Caco-2 (cell line): ENCODE results near the gene DAND5. TPM values are rescaled to one million over a fixed set of nuclear protein-coding genes. Genes with fewer than 3 reads are reported as not detected.
A peak's percentile ranks its signal among the peaks of the same experiment; 100 is the strongest.
"Not testable (repeated sequence)": the region's sequence is repeated elsewhere in the genome, so short reads cannot be mapped to it uniquely, and the experiment has no call there.

Experiments used
- BruUV-seq: library from RNA; stranded (reverse); fragments of 400-500 nt; replicated peaks from 2 replicates; lab custom pipeline; 2021; lab: Mats Ljungman, UMichigan
- CTCF ChIA-PET: fragments of 300-600 bp; sonication (Branson Sonifier 250); formaldehyde crosslinking; loops from one replicate; lab custom pipeline; 2022; ENCODE audit warnings: antibody characterized with exemption; lab: Charles Lee
- POLR2A ChIA-PET: fragments of 300-600 bp; sonication (Branson Sonifier 250); formaldehyde crosslinking; loops from one replicate; lab custom pipeline; 2022; ENCODE audit warnings: antibody characterized with exemption; lab: Charles Lee
- DNase-seq, 2 experiments: peaks; one replicate each; pipeline versions ENCODE4 v3.0.0 to v3.0.0-alpha.2; 2020 to 2022
- H3K27me3 ChIP-seq: replicated peaks from 2 replicates; pipeline ENCODE4 v1.6.0; 2011; ENCODE audit warnings: low read length; ENCODE audit not compliant: control insufficient read depth, insufficient read depth
- H3K36me3 ChIP-seq: 2 replicates; pipeline ENCODE4 v1.5.1; 2011; ENCODE audit warnings: low read length; ENCODE audit not compliant: control insufficient read depth, insufficient read depth
- H3K4me1 ChIP-seq: fragments of 250-450 bp; sonication (Bioruptor Pico); 2 replicates; pipeline ENCODE4 v1.5.1; 2020; ENCODE audit warnings: mild to moderate bottlenecking
- H3K4me3 ChIP-seq: 2 replicates; pipeline ENCODE4 v1.5.1; 2011; ENCODE audit warnings: low read depth, mild to moderate bottlenecking, control low read depth, low read length
- H3K9me3 ChIP-seq: fragments of 250-450 bp; sonication (Bioruptor Pico); 2 replicates; pipeline ENCODE4 v1.5.1; 2020; ENCODE audit warnings: mild to moderate bottlenecking, moderate library complexity
- H3K27ac Mint-ChIP-seq: one replicate; pipeline ENCODE4 v1.8.0; 2022; ENCODE audit warnings: mixed read lengths; ENCODE audit not compliant: unreplicated experiment
- H3K27me3 Mint-ChIP-seq: one replicate; pipeline ENCODE4 v1.8.0; 2022; ENCODE audit warnings: mixed read lengths; ENCODE audit not compliant: insufficient read depth, unreplicated experiment
- H3K36me3 Mint-ChIP-seq: one replicate; pipeline ENCODE4 v1.8.0; 2022; ENCODE audit warnings: mild to moderate bottlenecking, mixed read lengths; ENCODE audit not compliant: insufficient read depth, unreplicated experiment
- H3K4me1 Mint-ChIP-seq: one replicate; pipeline ENCODE4 v1.8.0; 2022; ENCODE audit warnings: low read depth, mixed read lengths; ENCODE audit not compliant: unreplicated experiment
- H3K4me3 Mint-ChIP-seq: one replicate; pipeline ENCODE4 v1.8.0; 2022; ENCODE audit warnings: mild to moderate bottlenecking, moderate library complexity, mixed read lengths; ENCODE audit not compliant: unreplicated experiment
- H3K9me3 Mint-ChIP-seq: one replicate; pipeline ENCODE4 v1.8.0; 2022; ENCODE audit warnings: mixed read lengths; ENCODE audit not compliant: unreplicated experiment
- CTCF ChIP-seq, 2 experiments: fragments of 200-600 bp in 1 of 2; IDR thresholded peaks; 1 replicate in 1 of 2; 2 replicates in 1 of 2; pipeline versions ENCODE4 v1.5.1 to v1.8.0; 2011 to 2022; ENCODE audit warnings: antibody characterized with exemption in 1 of 2, control low read depth in 1 of 2, inconsistent platforms in 1 of 2, low read depth in 1 of 2, low read length in 1 of 2, mild to moderate bottlenecking in 1 of 2, moderate library complexity in 1 of 2; ENCODE audit not compliant: insufficient read depth in 1 of 2, severe bottlenecking in 1 of 2, unreplicated experiment in 1 of 2
- intact Hi-C: fragments of 100-400 bp; cut with micrococcal nuclease; formaldehyde crosslinking; loops from one replicate; pipeline ENCODE4 v1.10.0; 2022; ENCODE audit not compliant: unreplicated experiment
- total RNA-seq: library from RNA; stranded (reverse); gene quantifications from 2 replicates; pipeline ENCODE4 v1.2.3, GENCODE V29; 2022

Gene DAND5
- total RNA-seq, 1 experiment from 2014 or later = not detected

DNA sequence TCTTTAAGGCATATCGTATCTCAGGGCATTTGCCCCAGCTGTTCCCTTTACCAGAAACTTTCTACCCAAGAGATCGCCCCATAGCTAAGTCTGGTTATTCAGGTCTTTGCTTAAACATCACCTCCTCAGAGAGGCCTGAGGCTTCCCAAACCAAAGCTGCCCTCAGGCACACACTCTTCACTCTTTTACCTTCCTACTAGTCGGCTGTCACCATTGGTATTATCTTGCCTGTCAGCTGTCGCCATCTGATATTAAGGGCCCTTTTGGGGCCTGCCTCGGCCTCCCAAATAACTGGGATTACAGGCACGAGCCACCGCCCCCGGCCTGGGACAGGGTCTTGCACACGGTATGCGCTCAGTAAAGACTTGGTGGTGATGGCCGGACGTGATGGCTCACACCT is 13.4 kb upstream of the DAND5 start:
- peaks cover 2% of the 10 kb centered on the region; the same call in 1 of the 2 replicates for H3K36me3 ChIP-seq
- no peak for TF ChIP-seq CTCF (IDR thresholded peaks at IDR 0.05; ENCODE audit: insufficient read depth in 1 of 2, low read depth in 1 of 2, low read length in 1 of 2, severe bottlenecking in 1 of 2, unreplicated experiment in 1 of 2)
- Mint-ChIP-seq H3K9me3 (peaks cover 10% of the 10 kb centered on the region), H3K27me3 (no peaks in the 10 kb centered on the region), H3K4me3 (peak overlapping the region; percentile 74), H3K4me1 (peaks cover 7% of the 10 kb centered on the region), H3K27ac (peak overlapping the region; percentile 85), H3K36me3 (peaks cover 62% of the 10 kb centered on the region)
- peaks cover 9% of the 10 kb centered on the region; the same call in 1 of the 2 replicates for H3K4me1 ChIP-seq
- intact Hi-C loops = no loop called here
- no peak for DNase-seq
- BruUV-seq = no TSS peak
- peak overlapping the region; percentile 99 for H3K4me3 ChIP-seq
- no peaks in the 10 kb centered on the region for H3K27me3 ChIP-seq
- H3K9me3 ChIP-seq = no peaks in the 10 kb centered on the region
- CTCF ChIA-PET = interaction anchor here (2.2 kb wide), 1 partner anchor 9 kb away, joined by 8 read pairs; no protein-coding TSS in a partner anchor
- POLR2A ChIA-PET = no interaction called here

GRCh38 chr19:12956446-12957388 is 12.7 kb upstream of the DAND5 start, which contains the start of gene GADD45GIP1:
TSS of gene GADD45GIP1 (minus strand) at chr19:12957223. CDS start at chr19:12957212, 11 bp downstream.
- H3K36me3 ChIP-seq = peaks cover 2% of the 10 kb centered on the region; the same call in 1 of the 2 replicates
- DNase-seq = peak; percentile 86 to 92
- H3K36me3 Mint-ChIP-seq = peaks cover 55% of the 10 kb centered on the region
- TF ChIP-seq CTCF (IDR thresholded peaks at IDR 0.05; ENCODE audit: insufficient read depth in 1 of 2, low read depth in 1 of 2, low read length in 1 of 2, severe bottlenecking in 1 of 2, unreplicated experiment in 1 of 2) = no peak
- TSS peak; percentile 51 for BruUV-seq
- intact Hi-C loops = no loop called here
- no peaks in the 10 kb centered on the region for H3K9me3 ChIP-seq
- CTCF ChIA-PET = interaction anchor here (0.6 to 2.2 kb wide), 2 partner anchors 9 to 135 kb away, joined by 7 to 8 read pairs; no protein-coding TSS in a partner anchor
- no peaks in the 10 kb centered on the region for H3K27me3 Mint-ChIP-seq
- peaks cover 7% of the 10 kb centered on the region for H3K4me1 Mint-ChIP-seq
- H3K27me3 ChIP-seq = no peaks in the 10 kb centered on the region
- H3K4me3 Mint-ChIP-seq = peak within 1 kb of the TSS; percentile 74
- peaks cover 10% of the 10 kb centered on the region for H3K9me3 Mint-ChIP-seq
- H3K4me3 ChIP-seq = peak within 1 kb of the TSS; percentile 99
- H3K4me1 ChIP-seq = peaks cover 9% of the 10 kb centered on the region; the same call in 1 of the 2 replicates
- peak within 1 kb of the TSS; percentile 85 for H3K27ac Mint-ChIP-seq
- POLR2A ChIA-PET = interaction anchor here (0.6 kb wide), 1 partner anchor 23 kb away, joined by 4 read pairs; the partner anchor contains the start of gene FARSA

DNA sequence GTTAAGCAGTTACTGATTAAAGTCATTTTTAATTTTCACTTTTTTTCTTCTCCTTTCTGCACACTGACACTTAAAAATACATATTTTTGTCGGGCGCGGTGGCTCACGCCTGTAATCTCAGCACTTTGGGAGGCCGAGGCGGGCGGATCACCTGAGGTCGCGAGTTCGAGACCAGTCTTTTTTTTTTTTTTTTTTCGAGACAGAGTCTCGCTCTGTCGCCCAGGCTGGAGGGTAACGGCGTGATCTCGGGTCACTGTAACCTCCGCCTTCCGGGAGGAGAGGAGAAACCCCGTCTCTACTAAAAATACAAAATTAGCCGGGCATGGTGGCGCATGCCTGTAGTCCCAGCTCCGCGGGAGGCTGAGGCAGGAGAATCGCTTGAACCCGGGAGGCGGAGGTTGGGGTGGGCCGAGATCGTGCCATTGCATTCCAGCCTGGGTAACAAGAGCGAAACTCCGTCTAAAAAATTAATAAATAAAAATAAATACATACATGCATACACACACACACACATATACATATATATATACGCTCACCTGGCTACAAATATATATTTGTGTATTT is 11.9 kb upstream of the DAND5 start:
- DNase-seq, H3K36me3 ChIP-seq, H3K27me3 ChIP-seq, H3K4me1 Mint-ChIP-seq, H3K27me3 Mint-ChIP-seq, H3K4me1 ChIP-seq, H3K9me3 ChIP-seq, H3K9me3 Mint-ChIP-seq, intact Hi-C loops, BruUV-seq: not testable (repeated sequence)
- peak overlapping the region; percentile 85 for H3K27ac Mint-ChIP-seq
- peak overlapping the region; percentile 99 for H3K4me3 ChIP-seq
- peak overlapping the region; percentile 74 for H3K4me3 Mint-ChIP-seq
- peaks cover 53% of the 10 kb centered on the region for H3K36me3 Mint-ChIP-seq
- ChIA-PET POLR2A (interaction anchor here (0.7 kb wide), 1 partner anchor 61 kb away, joined by 6 read pairs; no protein-coding TSS in a partner anchor), CTCF (interaction anchor here (2.2 kb wide), 1 partner anchor 8 kb away, joined by 8 read pairs; no protein-coding TSS in a partner anchor)
